ENCODE measurements around the gene RRBP1. TPM values are rescaled to one million over a fixed set of nuclear protein-coding genes. Genes with fewer than 3 reads are reported as not detected.

Gene RRBP1
- total and polyA plus RNA-seq, 2 of the 4 experiments (the other 2 are of a cell fraction): 90.2 to 136 TPM

- peaks cover 14% of the 10 kb centered on the region for H3K4me1 ChIP-seq (ENCODE audit: control insufficient read depth, insufficient read depth, low read length)
- peaks cover 19% of the 10 kb centered on the region for H3K9me1 ChIP-seq (ENCODE audit: insufficient read depth, low read length)
- H3K9ac ChIP-seq (ENCODE audit: low read depth, low read length): no peak overlapping the region
- H2BK5ac ChIP-seq (ENCODE audit: low read depth, low read length, poor library complexity, severe bottlenecking): no peak overlapping the region
- ChIA-PET POLR2A (ENCODE audit: unreplicated experiment) (no interaction called here), CTCF (interaction anchor here (0.6 kb wide), 1 partner anchor 102 kb away, joined by 4 read pairs; no protein-coding TSS in a partner anchor)
- no peaks in the 10 kb centered on the region for H3K27me3 ChIP-seq (ENCODE audit: control insufficient read depth, insufficient read depth, low read length)
- no peak overlapping the region for H2BK15ac ChIP-seq (ENCODE audit: low read depth, low read length)
- no peak overlapping the region for H2BK120ac ChIP-seq (ENCODE audit: low read depth, low read length)
- in situ Hi-C loops (cut with MboI; ENCODE audit: low sequenced_read_pairs): no loop called here
- no peak for DNase-seq
- H2AFZ ChIP-seq (replicated peaks; ENCODE audit: low read length, poor library complexity): no peak overlapping the region
- intact Hi-C loops (cut with micrococcal nuclease): no loop called here
- 94% methylated on average over 3 of the region's 7 CpGs; no CpG with 5 or more reads in 1 of the 2 experiments for WGBS, 2 experiments (ENCODE audit: extremely low coverage in 2 of 2, insufficient read length in 1 of 2)
- no peak overlapping the region for H3K4ac ChIP-seq (ENCODE audit: low read depth, low read length)
- TF ChIP-seq RFX5 (IDR thresholded peaks at IDR 0.05; ENCODE audit: low read depth, low read length) (no peak), MAFK (IDR thresholded peaks at IDR 0.05; ENCODE audit: low read depth, low read length) (no peak), NFE2L2 (IDR thresholded peaks at IDR 0.05; ENCODE audit: low read depth, low read length) (no peak), USF2 (IDR thresholded peaks at IDR 0.05; ENCODE audit: low read depth, low read length) (no peak), MXI1 (IDR thresholded peaks at IDR 0.05; ENCODE audit: borderline replicate concordance, low read depth, low read length) (no peak), MAZ (IDR thresholded peaks at IDR 0.05; ENCODE audit: borderline replicate concordance, low read depth, low read length) (no peak), CHD1 (IDR thresholded peaks at IDR 0.05; ENCODE audit: low read depth, low read length) (no peak), RAD21 (IDR thresholded peaks at IDR 0.05; ENCODE audit: low read length) (no peak), CTCF (conservative IDR thresholded peaks at IDR 0.05; ENCODE audit: low read depth, low read length) (no peak), CEBPB (IDR thresholded peaks at IDR 0.05; ENCODE audit: low read depth, low read length) (no peak), FOS (IDR thresholded peaks at IDR 0.05; ENCODE audit: low read depth, low read length) (no peak), SMC3 (IDR thresholded peaks at IDR 0.05; ENCODE audit: low read depth, low read length) (no peak), RCOR1 (IDR thresholded peaks at IDR 0.05; ENCODE audit: insufficient replicate concordance, low read length) (no peak), POLR2A (IDR thresholded peaks at IDR 0.05; ENCODE audit: low read depth, low read length) (no peak)
- TF ChIP-seq, protein P1, sequence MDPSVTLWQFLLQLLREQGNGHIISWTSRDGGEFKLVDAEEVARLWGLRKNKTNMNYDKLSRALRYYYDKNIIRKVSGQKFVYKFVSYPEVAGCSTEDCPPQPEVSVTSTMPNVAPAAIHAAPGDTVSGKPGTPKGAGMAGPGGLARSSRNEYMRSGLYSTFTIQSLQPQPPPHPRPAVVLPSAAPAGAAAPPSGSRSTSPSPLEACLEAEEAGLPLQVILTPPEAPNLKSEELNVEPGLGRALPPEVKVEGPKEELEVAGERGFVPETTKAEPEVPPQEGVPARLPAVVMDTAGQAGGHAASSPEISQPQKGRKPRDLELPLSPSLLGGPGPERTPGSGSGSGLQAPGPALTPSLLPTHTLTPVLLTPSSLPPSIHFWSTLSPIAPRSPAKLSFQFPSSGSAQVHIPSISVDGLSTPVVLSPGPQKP (IDR thresholded peaks at IDR 0.05; ENCODE audit: borderline replicate concordance, low read depth, low read length): no peak
- no peak overlapping the region for H3K18ac ChIP-seq (ENCODE audit: low read depth, low read length)
- H3K4me3 ChIP-seq (ENCODE audit: insufficient read depth, low read depth, low read length): no peak overlapping the region
- no peaks in the 10 kb centered on the region for H3K79me1 ChIP-seq (ENCODE audit: low read depth in 1 of 2, low read length in 2 of 2)
- H4K8ac ChIP-seq (ENCODE audit: low read depth in 2 of 2, low read length in 2 of 2): no peak overlapping the region
- H2BK20ac ChIP-seq (ENCODE audit: low read depth, low read length): no peak overlapping the region
- no peaks in the 10 kb centered on the region for H3K9me3 ChIP-seq (ENCODE audit: control insufficient read depth, insufficient read depth, low read length)
- dilution Hi-C loops (cut with HindIII; ENCODE audit: low sequenced_read_pairs, unreplicated experiment): no loop called here
- no peak for ATAC-seq (ENCODE audit: low read depth)
- no peak overlapping the region for H4K5ac ChIP-seq (ENCODE audit: low read depth, low read length)
- H3K14ac ChIP-seq (replicated peaks; ENCODE audit: low read depth, low read length): no peak overlapping the region
- no peak overlapping the region for H3K4me2 ChIP-seq (ENCODE audit: low read depth, low read length)
- H3K27ac ChIP-seq (ENCODE audit: insufficient read depth, low read length): no peak overlapping the region
- no peak overlapping the region for H3K56ac ChIP-seq (ENCODE audit: extremely low read depth, insufficient read depth, low read length)
- BruUV-seq (replicated peaks): no TSS peak
- no peak overlapping the region for H2AK5ac ChIP-seq (ENCODE audit: low read depth, low read length)
- no peaks in the 10 kb centered on the region for H4K20me1 ChIP-seq (ENCODE audit: insufficient read depth, low read length)
- H3K36me3 ChIP-seq (ENCODE audit: control insufficient read depth, insufficient read depth, low read length): no peaks in the 10 kb centered on the region
- no peak overlapping the region for H3K23ac ChIP-seq (ENCODE audit: low read depth, low read length)
- no peak overlapping the region for H4K91ac ChIP-seq (ENCODE audit: insufficient read depth, low read depth, low read length)
- H2AK9ac ChIP-seq (replicated peaks; ENCODE audit: low read depth, low read length, poor library complexity): no peak overlapping the region
Observed at GRCh38 chr20:17716331-17716730, 34.3 kb upstream of the RRBP1 start.
